GM19438 (cell line): ENCODE data around the gene KLHL24.
"Not testable (repeated sequence)": the region's sequence is repeated elsewhere in the genome, so short reads cannot be mapped to it uniquely, and the experiment has no call there.

Experiments
- ATAC-seq: cut with Tn5 transposase; IDR thresholded peaks from one replicate; pipeline ENCODE4 v1.9.1; 2021; ENCODE audit warnings: low read depth; ENCODE audit not compliant: unreplicated experiment

Gene KLHL24

GRCh38 chr3:183635431-183636220 is at the start of gene KLHL24:
KLHL24 (plus strand) TSS chr3:183635623; CDS start chr3:183650357, 14,734 bp downstream.
- peak; percentile 87 for ATAC-seq

GRCh38 chr3:183586477-183586876 is 48.9 kb upstream of the KLHL24 start:
- no peak for ATAC-seq

GRCh38 chr3:183587336-183587735 is 48.1 kb upstream of the KLHL24 start:
- ATAC-seq: no peak

- ATAC-seq: no peak
Observed at GRCh38 chr3:183590442-183590841, 45.0 kb upstream of the KLHL24 start.

GRCh38 chr3:183591881-183592521 is 43.4 kb upstream of the KLHL24 start:
- peak; percentile 93 for ATAC-seq

- no peak for ATAC-seq
Observed at GRCh38 chr3:183592821-183593220, 42.6 kb upstream of the KLHL24 start.

- no peak for ATAC-seq
Observed at GRCh38 chr3:183594636-183595035, 40.8 kb upstream of the KLHL24 start.

- ATAC-seq: no peak
Observed at GRCh38 chr3:183597959-183598358, 37.5 kb upstream of the KLHL24 start.

- not testable (repeated sequence) for ATAC-seq
Observed at GRCh38 chr3:183611326-183611725, 24.1 kb upstream of the KLHL24 start.

- no peak for ATAC-seq
Observed at GRCh38 chr3:183613366-183614285, 21.8 kb upstream of the KLHL24 start.

- no peak for ATAC-seq
Observed at GRCh38 chr3:183618542-183618941, 16.9 kb upstream of the KLHL24 start.

GRCh38 chr3:183619010-183619409 is 16.4 kb upstream of the KLHL24 start:
- no peak for ATAC-seq

GRCh38 chr3:183619624-183620251 is 15.7 kb upstream of the KLHL24 start:
- ATAC-seq: no peak

GRCh38 chr3:183620252-183620628 is 15.2 kb upstream of the KLHL24 start:
- no peak for ATAC-seq

- not testable (repeated sequence) for ATAC-seq
Observed at GRCh38 chr3:183622473-183622872, 12.9 kb upstream of the KLHL24 start.

- ATAC-seq: no peak
Observed at GRCh38 chr3:183626877-183627594, 8.4 kb upstream of the KLHL24 start.

- no peak for ATAC-seq
Observed at GRCh38 chr3:183629546-183630301, 5.7 kb upstream of the KLHL24 start.

GRCh38 chr3:183631715-183632114 is 3.7 kb upstream of the KLHL24 start:
- ATAC-seq: no peak

- not testable (repeated sequence) for ATAC-seq
Observed at GRCh38 chr3:183632725-183633124, 2.7 kb upstream of the KLHL24 start.
